Heart left ventricle (tissue), 16 donors: Measurements from ENCODE around the gene TEX13B. TPM values are rescaled to one million over a fixed set of nuclear protein-coding genes. Genes with fewer than 3 reads are reported as not detected.

ENCODE experiments used
- ATAC-seq, 4 donors: fragments of 200-7000 bp; cut with Tn5 transposase; one replicate each; pipeline ENCODE4 v1.9.1; 2020 to 2022; ENCODE audit warnings: moderate library complexity in 4 of 4, mild to moderate bottlenecking in 3 of 4, moderate number of reproducible peaks in 1 of 4
- DNase-seq, 5 donors: peaks; one replicate each; pipeline ENCODE4 v3.0.0-alpha.2; 2020
- H3K27ac ChIP-seq, 12 donors: fragments of 200-600 bp; sonication (generic) in 4 of 12; one replicate each; pipeline versions ENCODE4 v1.5.0 to v1.8.0; 2016 to 2022; ENCODE audit warnings: mild to moderate bottlenecking in 2 of 12
- H3K27me3 ChIP-seq, 9 donors: fragments of 200-600 bp; sonication (generic) in 2 of 9; one replicate each; pipeline versions ENCODE4 v1.5.1 to v1.8.0; 2016 to 2022; ENCODE audit warnings: mild to moderate bottlenecking in 3 of 9
- H3K36me3 ChIP-seq, 9 donors: fragments of 200-600 bp; sonication (generic) in 2 of 9; one replicate each; pipeline versions ENCODE4 v1.5.0 to v1.8.0; 2018 to 2022; ENCODE audit warnings: mild to moderate bottlenecking in 2 of 9
- H3K4me1 ChIP-seq, 12 donors: fragments of 200-600 bp; sonication (generic) in 4 of 12; one replicate each; pipeline versions ENCODE4 v1.5.0 to v1.8.0; 2016 to 2022; ENCODE audit warnings: mild to moderate bottlenecking in 3 of 12
- H3K4me3 ChIP-seq, 12 donors: fragments of 200-600 bp; sonication (generic) in 4 of 12; one replicate each; pipeline versions ENCODE4 v1.5.0 to v1.8.0; 2017 to 2022; ENCODE audit warnings: mild to moderate bottlenecking in 9 of 12, moderate library complexity in 4 of 12
- H3K9me3 ChIP-seq, 12 donors: fragments of 200-600 bp; sonication (generic) in 4 of 12; one replicate each; pipeline versions ENCODE4 v1.5.0 to v1.8.0; 2016 to 2022; ENCODE audit warnings: mild to moderate bottlenecking in 1 of 12
- POLR2A ChIP-seq, 2 donors: fragments of 450-650 bp; IDR thresholded peaks; one replicate each; pipeline ENCODE4 v1.6.1; 2017; ENCODE audit warnings: antibody characterized with exemption in 2 of 2, mild to moderate bottlenecking in 2 of 2, moderate library complexity in 2 of 2
- WGBS, 4 donors: extraction: QIAGEN DNeasy Blood & Tissue Kit in 2 of 4; methylation state at CpG; one replicate each; pipeline versions ENCODE4 v1.1.5 to v1.1.7; 2013 to 2018; 5-methylcytosine and 5-hydroxymethylcytosine counted together
- intact Hi-C, 10 donors: fragments of 100-400 bp; cut with DNase I; formaldehyde crosslinking; loops; one replicate each; pipeline versions ENCODE4 v1.11.1 to v1.14.2; 2022
- polyA plus RNA-seq, 2 donors: library from polyadenylated mRNA; stranded (reverse); fragments of 200-250 nt; gene quantifications; one replicate each; pipeline ENCODE4 v1.2.3, GENCODE V29; 2013
- total RNA-seq, 9 donors: library from RNA; depleted of rRNA in 2 of 9; stranded (reverse); fragments of >200 nt in 2 of 9; fragmentation: NEBNext Ultra II Directional in 3 of 9; extraction: Animal tissue kit (Norgen Biotek cat#: 25700) in 3 of 9; gene quantifications; one replicate each; pipeline versions ENCODE4 v1.1.0 to v1.2.4, GENCODE V29; 2016 to 2023
- TF ChIP-seq, protein P1 (sequence below), 12 donors: fragments of 200-600 bp; sonication (generic) in 4 of 12; IDR thresholded peaks; one replicate each; pipeline versions ENCODE4 v1.5.0 to v1.8.0; 2018 to 2022; ENCODE audit warnings: antibody characterized with exemption in 12 of 12, mild to moderate bottlenecking in 5 of 12
- donor health status: ischemic (EF 13 %, LVEDD 7.1; RV severe dilation, severe dysfunction).
- donor health status: healthy with polysubstance abuse.
- donor health status: DM: no; HTN: yes; CAD: no.
- donor health status: DM: no; HTN: no; CAD: no.
- donor health status: ischemic (EF 25% LVEDD 6.9; RV normal size, moderate dysfunction).
- donor health status: ischemic (EF 25% LVEDD 5.7; RV mildly dilated, moderate dysfunction).
- donor health status: healthy.
- donor health status: DM: yes; HTN: yes; CAD: no.
- donor health status: ischemic (EF 35%, LVEDD 5.7; RV mildly dilated, moderate dysfunction).
- donor health status: nonischemic (EF 11% LVEDD 7.7; RV severe dilation, severe dysfunction).
- donor health status: DM: yes; HTN: yes; CAD: no.
- donor health status: PGD.
- donor health status: ischemic (EF 29% LVEDD 5.4; RV normal size, mild dysfunction).
- donor health status: nonischemic (EF 23%, LVEDD 6.1; RV moderate dilation, normal function).

Gene TEX13B
- total and polyA plus RNA-seq, 11 donors: not detected

DNA sequence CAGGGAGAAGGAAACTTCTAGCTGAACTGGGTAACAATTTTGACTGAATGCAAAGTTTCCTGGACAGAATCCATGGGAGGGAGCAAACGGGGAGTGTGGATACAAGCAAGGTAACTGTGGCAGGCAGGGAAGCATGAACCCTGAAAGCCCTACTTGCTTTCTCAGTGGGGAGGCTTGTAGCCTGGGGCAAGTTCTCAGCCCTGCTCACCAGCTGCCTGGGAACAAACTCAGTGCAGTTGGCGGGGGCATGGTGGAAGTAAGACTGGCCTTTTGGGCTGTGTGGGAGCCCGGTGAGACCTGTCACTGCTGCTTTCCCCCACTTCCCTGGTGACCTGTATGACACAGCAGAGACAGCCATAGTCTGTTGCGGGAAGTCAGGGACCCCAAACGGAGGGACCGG, 14.0 kb upstream of the TEX13B start:
- DNase-seq: no peak
- H3K4me1 ChIP-seq: no peaks in the 10 kb centered on the region
- ATAC-seq: no peak
- no peak overlapping the region for H3K4me3 ChIP-seq
- 68 to 86% (median 78%) methylated on average over 6 of the region's 6 CpGs for WGBS, 4 donors
- TF ChIP-seq POLR2A (IDR thresholded peaks at IDR 0.05): no peak
- TF ChIP-seq, protein P1, sequence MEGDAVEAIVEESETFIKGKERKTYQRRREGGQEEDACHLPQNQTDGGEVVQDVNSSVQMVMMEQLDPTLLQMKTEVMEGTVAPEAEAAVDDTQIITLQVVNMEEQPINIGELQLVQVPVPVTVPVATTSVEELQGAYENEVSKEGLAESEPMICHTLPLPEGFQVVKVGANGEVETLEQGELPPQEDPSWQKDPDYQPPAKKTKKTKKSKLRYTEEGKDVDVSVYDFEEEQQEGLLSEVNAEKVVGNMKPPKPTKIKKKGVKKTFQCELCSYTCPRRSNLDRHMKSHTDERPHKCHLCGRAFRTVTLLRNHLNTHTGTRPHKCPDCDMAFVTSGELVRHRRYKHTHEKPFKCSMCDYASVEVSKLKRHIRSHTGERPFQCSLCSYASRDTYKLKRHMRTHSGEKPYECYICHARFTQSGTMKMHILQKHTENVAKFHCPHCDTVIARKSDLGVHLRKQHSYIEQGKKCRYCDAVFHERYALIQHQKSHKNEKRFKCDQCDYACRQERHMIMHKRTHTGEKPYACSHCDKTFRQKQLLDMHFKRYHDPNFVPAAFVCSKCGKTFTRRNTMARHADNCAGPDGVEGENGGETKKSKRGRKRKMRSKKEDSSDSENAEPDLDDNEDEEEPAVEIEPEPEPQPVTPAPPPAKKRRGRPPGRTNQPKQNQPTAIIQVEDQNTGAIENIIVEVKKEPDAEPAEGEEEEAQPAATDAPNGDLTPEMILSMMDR (IDR thresholded peaks at IDR 0.05): no peak
- intact Hi-C loops: no loop called here
- H3K36me3 ChIP-seq: no peaks in the 10 kb centered on the region
- no peak overlapping the region for H3K27ac ChIP-seq
- no peaks in the 10 kb centered on the region for H3K9me3 ChIP-seq
- peaks cover 0 to 14% (median 0%) of the 10 kb centered on the region in 9 donors for H3K27me3 ChIP-seq

DNA sequence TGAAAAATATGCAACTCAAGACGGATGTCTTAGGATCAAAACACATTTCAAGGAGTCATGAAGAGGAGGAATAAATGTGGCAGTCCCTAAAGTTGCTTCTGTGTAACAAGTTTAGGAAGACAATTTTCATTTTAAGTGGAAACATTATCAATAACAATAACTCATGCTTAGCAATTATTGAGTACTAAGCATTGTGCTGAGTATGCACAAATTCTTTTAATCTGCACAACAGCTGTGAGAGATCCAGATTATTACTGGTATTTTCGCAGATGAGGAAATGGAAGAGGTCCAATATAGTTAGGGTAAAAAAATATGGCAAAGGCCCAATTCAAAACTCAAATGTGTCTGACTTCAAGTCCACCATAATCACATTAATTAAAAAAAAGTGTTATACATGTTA, 2.9 kb upstream of the TEX13B start:
- H3K9me3 ChIP-seq: peaks cover 0 to 3% (median 0%) of the 10 kb centered on the region in 12 donors
- no peak overlapping the region for H3K27ac ChIP-seq
- 53 to 64% (median 58%) methylated on average over 2 of the region's 2 CpGs for WGBS, 4 donors
- no peaks in the 10 kb centered on the region for H3K36me3 ChIP-seq
- DNase-seq (no peak), ATAC-seq (no peak)
- H3K4me3 ChIP-seq: no peak overlapping the region
- TF ChIP-seq, protein P1 (IDR thresholded peaks at IDR 0.05): no peak
- no peak for TF ChIP-seq POLR2A (IDR thresholded peaks at IDR 0.05)
- intact Hi-C loops: no loop called here
- H3K27me3 ChIP-seq: peaks cover 0 to 5% (median 0%) of the 10 kb centered on the region in 9 donors
- no peaks in the 10 kb centered on the region for H3K4me1 ChIP-seq

DNA sequence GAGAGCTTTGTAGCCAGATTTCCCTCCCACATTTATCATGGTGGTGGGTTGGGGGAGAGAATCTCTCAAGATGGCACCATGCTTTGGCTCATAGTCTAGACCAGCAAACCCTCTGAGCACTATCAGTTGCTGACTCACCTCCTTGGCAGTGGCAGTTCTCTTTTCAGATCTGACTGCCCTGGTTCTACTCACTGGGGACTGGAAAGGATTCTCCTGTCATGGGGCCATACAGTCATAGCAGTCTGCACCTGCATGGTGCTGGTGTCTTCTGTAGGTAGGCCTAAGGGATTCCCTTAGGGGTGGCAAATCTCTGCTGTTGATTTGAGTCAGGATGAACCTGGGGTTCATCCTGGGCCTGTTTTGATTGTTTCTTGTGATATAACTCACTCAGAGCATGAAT, 2.6 kb downstream of the TEX13B start:
- no peaks in the 10 kb centered on the region for H3K9me3 ChIP-seq
- H3K27me3 ChIP-seq: peaks cover 0 to 10% (median 0%) of the 10 kb centered on the region in 9 donors
- TF ChIP-seq POLR2A (IDR thresholded peaks at IDR 0.05): no peak
- TF ChIP-seq, protein P1 (IDR thresholded peaks at IDR 0.05): no peak
- ATAC-seq: no peak
- no peaks in the 10 kb centered on the region for H3K4me1 ChIP-seq
- H3K27ac ChIP-seq: no peak overlapping the region
- intact Hi-C loops: no loop called here
- H3K36me3 ChIP-seq: no peaks in the 10 kb centered on the region
- H3K4me3 ChIP-seq: no peak overlapping the region
- DNase-seq: no peak

DNA sequence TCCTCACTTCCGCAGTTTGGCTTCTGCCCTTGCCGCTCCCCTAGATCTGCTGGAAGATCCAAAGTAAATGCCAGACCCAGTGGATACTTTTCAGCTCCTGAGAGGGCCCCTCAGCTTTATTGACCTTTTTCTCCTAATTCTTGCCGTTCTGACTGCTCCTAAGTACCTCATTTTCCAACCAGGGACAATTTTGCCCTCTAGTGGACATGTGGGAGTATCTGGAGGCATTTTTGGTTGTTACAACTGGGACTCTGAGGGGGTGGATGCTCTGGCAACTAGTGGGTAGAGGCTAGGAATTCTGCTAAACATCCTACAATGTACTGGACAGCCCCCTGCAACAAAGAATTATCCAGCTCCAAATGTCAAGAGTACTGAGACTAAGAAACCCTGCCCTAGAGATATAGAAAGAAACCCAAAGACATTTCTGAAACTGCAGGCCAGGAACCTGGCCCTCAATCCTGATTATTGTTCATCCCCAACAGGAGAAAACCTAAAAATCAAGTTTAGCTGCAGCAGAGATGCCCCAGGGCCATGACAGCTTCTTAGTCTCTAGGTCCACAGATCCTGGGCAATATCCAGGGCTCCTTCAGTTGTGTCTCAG, 3.4 kb downstream of the TEX13B start:
- intact Hi-C loops: no loop called here
- no peak for TF ChIP-seq POLR2A (IDR thresholded peaks at IDR 0.05)
- TF ChIP-seq, protein P1 (IDR thresholded peaks at IDR 0.05): peak in 10 of 12 donors; percentile 6 to 41 (median 24)
- DNase-seq (no peak), ATAC-seq (no peak)
- Histone ChIP-seq H3K4me3 (no peak overlapping the region), H3K36me3 (no peaks in the 10 kb centered on the region), H3K27me3 (peaks cover 0 to 12% (median 0%) of the 10 kb centered on the region in 9 donors), H3K9me3 (no peaks in the 10 kb centered on the region), H3K4me1 (no peaks in the 10 kb centered on the region), H3K27ac (no peak overlapping the region)
- 35 to 53% (median 44%) methylated on average over 3 of the region's 3 CpGs for WGBS, 4 donors
